ENCODE results near the gene CLEC2L.

CLEC2L gene

GRCh38 chr7:139542308-139543151 is 19.0 kb downstream of the CLEC2L start:
- TF ChIP-seq, protein P1, sequence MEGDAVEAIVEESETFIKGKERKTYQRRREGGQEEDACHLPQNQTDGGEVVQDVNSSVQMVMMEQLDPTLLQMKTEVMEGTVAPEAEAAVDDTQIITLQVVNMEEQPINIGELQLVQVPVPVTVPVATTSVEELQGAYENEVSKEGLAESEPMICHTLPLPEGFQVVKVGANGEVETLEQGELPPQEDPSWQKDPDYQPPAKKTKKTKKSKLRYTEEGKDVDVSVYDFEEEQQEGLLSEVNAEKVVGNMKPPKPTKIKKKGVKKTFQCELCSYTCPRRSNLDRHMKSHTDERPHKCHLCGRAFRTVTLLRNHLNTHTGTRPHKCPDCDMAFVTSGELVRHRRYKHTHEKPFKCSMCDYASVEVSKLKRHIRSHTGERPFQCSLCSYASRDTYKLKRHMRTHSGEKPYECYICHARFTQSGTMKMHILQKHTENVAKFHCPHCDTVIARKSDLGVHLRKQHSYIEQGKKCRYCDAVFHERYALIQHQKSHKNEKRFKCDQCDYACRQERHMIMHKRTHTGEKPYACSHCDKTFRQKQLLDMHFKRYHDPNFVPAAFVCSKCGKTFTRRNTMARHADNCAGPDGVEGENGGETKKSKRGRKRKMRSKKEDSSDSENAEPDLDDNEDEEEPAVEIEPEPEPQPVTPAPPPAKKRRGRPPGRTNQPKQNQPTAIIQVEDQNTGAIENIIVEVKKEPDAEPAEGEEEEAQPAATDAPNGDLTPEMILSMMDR (IDR thresholded peaks at IDR 0.05; ENCODE audit: low read length), result no peak
- TF ChIP-seq EZH2 (IDR thresholded peaks at IDR 0.05; ENCODE audit: borderline replicate concordance, low read length), result no peak
- Histone ChIP-seq H3K4me1 (ENCODE audit: insufficient read depth, low read length, severe bottlenecking) (no peaks in the 10 kb centered on the region), H3K9me2 (ENCODE audit: low read depth, low read length) (no peaks in the 10 kb centered on the region), H3K27me3 (ENCODE audit: insufficient read depth, low read length) (peaks cover 10% of the 10 kb centered on the region), H3K9ac (ENCODE audit: low read length) (no peak overlapping the region), H3K36me3 (ENCODE audit: insufficient read depth, low read length) (no peaks in the 10 kb centered on the region), H3K4me3 (ENCODE audit: low read depth, low read length, poor library complexity, severe bottlenecking) (no peak overlapping the region), H3K27ac (ENCODE audit: low read depth, low read length, poor library complexity, severe bottlenecking) (no peak overlapping the region), H2AFZ (ENCODE audit: low read length) (no peak overlapping the region), H3K9me3 (ENCODE audit: low read length) (no peaks in the 10 kb centered on the region), H3K79me2 (ENCODE audit: insufficient read depth, low read length) (no peaks in the 10 kb centered on the region), H3F3A (ENCODE audit: insufficient read depth, low read length) (no peaks in the 10 kb centered on the region), H4K20me1 (ENCODE audit: insufficient read depth, low read length) (no peaks in the 10 kb centered on the region), H3K4me2 (ENCODE audit: low read length) (no peak overlapping the region)

DNA sequence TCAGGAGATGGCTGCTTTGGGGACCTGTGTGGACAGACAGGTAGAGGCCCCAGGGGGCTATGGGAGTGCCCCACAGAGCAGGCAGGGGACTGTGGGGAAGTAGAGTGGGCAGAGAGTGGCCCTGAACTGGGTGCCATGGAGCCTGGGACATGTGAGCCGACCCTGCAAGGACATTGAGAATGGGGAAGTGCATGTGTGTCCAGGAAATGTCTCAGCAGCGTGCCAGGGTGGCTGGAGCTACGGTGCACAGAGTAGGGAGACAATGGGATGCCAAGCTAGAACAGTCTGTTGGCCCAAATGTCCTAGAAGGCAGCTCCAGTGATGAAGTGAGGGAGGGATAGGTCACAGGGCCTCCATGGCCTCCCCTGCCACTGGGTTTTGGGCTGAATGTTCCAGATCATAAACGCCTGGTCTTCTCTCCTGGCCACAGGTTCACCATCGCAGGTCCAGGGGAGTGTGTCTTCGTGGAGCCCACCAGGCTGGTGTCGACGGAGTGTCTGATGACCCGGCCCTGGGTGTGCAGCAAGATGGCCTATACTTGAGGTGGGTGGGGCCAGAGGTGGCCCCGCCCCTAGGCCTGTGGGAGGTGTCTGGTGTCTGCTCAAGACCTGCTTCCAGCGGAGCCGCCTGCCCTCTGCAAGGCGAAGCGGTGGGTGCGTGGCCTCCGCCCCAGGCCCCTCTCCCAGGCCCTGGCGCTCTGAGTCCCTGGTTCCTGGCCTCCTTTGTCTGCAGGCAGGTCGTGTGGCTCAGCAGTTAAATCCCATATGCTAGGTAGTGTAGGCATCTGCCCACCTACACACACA is 20.5 kb downstream of the CLEC2L start:
- Histone ChIP-seq H3K9me2 (ENCODE audit: low read depth, low read length) (no peaks in the 10 kb centered on the region), H2AFZ (ENCODE audit: low read length) (no peak overlapping the region), H3F3A (ENCODE audit: insufficient read depth, low read length) (no peaks in the 10 kb centered on the region), H3K9me3 (ENCODE audit: low read length) (no peaks in the 10 kb centered on the region), H4K20me1 (ENCODE audit: insufficient read depth, low read length) (no peaks in the 10 kb centered on the region), H3K4me2 (ENCODE audit: low read length) (no peak overlapping the region), H3K9ac (ENCODE audit: low read length) (no peak overlapping the region), H3K4me1 (ENCODE audit: insufficient read depth, low read length, severe bottlenecking) (no peaks in the 10 kb centered on the region), H3K79me2 (ENCODE audit: insufficient read depth, low read length) (no peaks in the 10 kb centered on the region), H3K4me3 (ENCODE audit: low read depth, low read length, poor library complexity, severe bottlenecking) (no peak overlapping the region), H3K27me3 (ENCODE audit: insufficient read depth, low read length) (peaks cover 4% of the 10 kb centered on the region), H3K36me3 (ENCODE audit: insufficient read depth, low read length) (no peaks in the 10 kb centered on the region), H3K27ac (ENCODE audit: low read depth, low read length, poor library complexity, severe bottlenecking) (no peak overlapping the region)
- TF ChIP-seq EZH2 (IDR thresholded peaks at IDR 0.05; ENCODE audit: borderline replicate concordance, low read length), result no peak
- TF ChIP-seq, protein P1 (IDR thresholded peaks at IDR 0.05; ENCODE audit: low read length), result no peak

- no peaks in the 10 kb centered on the region; the same call in 1 of the 2 replicates for H3K27me3 ChIP-seq (ENCODE audit: insufficient read depth, low read length)
- H3K4me1 ChIP-seq (ENCODE audit: insufficient read depth, low read length, severe bottlenecking), result no peaks in the 10 kb centered on the region
- no peaks in the 10 kb centered on the region for H3K9me3 ChIP-seq (ENCODE audit: low read length)
- TF ChIP-seq, protein P1 (IDR thresholded peaks at IDR 0.05; ENCODE audit: low read length), result no peak
- no peak for TF ChIP-seq EZH2 (IDR thresholded peaks at IDR 0.05; ENCODE audit: borderline replicate concordance, low read length)
- H3K9ac ChIP-seq (ENCODE audit: low read length), result no peak overlapping the region
- H3K4me2 ChIP-seq (ENCODE audit: low read length), result no peak overlapping the region
- no peaks in the 10 kb centered on the region for H4K20me1 ChIP-seq (ENCODE audit: insufficient read depth, low read length)
- H3K4me3 ChIP-seq (ENCODE audit: low read depth, low read length, poor library complexity, severe bottlenecking), result no peak overlapping the region
- no peak overlapping the region for H2AFZ ChIP-seq (ENCODE audit: low read length)
- no peaks in the 10 kb centered on the region for H3F3A ChIP-seq (ENCODE audit: insufficient read depth, low read length)
- no peak overlapping the region for H3K27ac ChIP-seq (ENCODE audit: low read depth, low read length, poor library complexity, severe bottlenecking)
- H3K9me2 ChIP-seq (ENCODE audit: low read depth, low read length), result no peaks in the 10 kb centered on the region
- H3K36me3 ChIP-seq (ENCODE audit: insufficient read depth, low read length), result no peaks in the 10 kb centered on the region
- H3K79me2 ChIP-seq (ENCODE audit: insufficient read depth, low read length), result no peaks in the 10 kb centered on the region
These were observed 21.2 kb downstream of the CLEC2L start for GRCh38 chr7:139544645-139545044.
